Erythroblast (primary cell): ENCODE results near the gene CEACAM6.
"Not testable (repeated sequence)": the region's sequence is repeated elsewhere in the genome, so short reads cannot be mapped to it uniquely, and the experiment has no call there.

Experiments used
- DNase-seq, 2 experiments: peaks; one replicate each; lab custom pipeline; 2025; lab: John Stamatoyannopoulos, UW
- GATA1 ChIP-seq: IDR thresholded peaks from 2 replicates; pipeline ENCODE4 v1.6.1; 2011; ENCODE audit warnings: low read depth, mild to moderate bottlenecking, control low read depth, low read length, moderate library complexity
- POLR2A ChIP-seq: IDR thresholded peaks from 2 replicates; pipeline ENCODE4 v1.6.1; 2011; ENCODE audit warnings: mild to moderate bottlenecking, low read length

CEACAM6 gene

DNA sequence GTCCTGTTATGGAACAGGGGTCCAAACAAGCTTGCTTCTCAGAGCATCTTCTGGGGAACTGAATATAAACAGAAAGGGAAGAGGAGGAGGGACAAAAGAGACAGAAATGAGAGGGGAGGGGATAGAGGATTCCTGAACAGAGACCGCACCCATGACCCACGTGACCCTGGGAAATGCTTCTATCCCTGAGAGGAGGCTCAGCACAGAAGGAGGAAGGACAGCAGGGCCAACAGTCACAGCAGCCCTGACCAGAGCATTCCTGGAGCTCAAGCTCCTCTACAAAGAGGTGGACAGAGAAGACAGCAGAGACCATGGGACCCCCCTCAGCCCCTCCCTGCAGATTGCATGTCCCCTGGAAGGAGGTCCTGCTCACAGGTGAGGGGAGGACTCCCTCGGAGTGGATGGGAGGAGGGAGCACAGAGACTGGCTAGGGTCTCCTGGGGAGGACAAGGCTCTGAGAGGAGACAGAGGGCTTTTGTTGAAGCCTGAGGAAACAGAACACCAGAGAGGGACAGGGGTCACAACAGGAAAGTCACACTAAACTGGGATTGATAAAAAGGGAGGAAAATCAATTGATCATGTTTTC is at the start of gene CEACAM6:
TSS of gene CEACAM6 (plus strand) at position 203 of the 586 bp plus-strand sequence. CDS start at position 312, 109 bp downstream.
- DNase-seq: no peak
- TF ChIP-seq GATA1 (no peak), POLR2A (no peak)

GRCh38 chr19:41706741-41707501 is 48.4 kb upstream of the CEACAM6 start:
- TF ChIP-seq POLR2A: no peak
- no peak for TF ChIP-seq GATA1
- DNase-seq: peak; percentile 78 to 88

DNA sequence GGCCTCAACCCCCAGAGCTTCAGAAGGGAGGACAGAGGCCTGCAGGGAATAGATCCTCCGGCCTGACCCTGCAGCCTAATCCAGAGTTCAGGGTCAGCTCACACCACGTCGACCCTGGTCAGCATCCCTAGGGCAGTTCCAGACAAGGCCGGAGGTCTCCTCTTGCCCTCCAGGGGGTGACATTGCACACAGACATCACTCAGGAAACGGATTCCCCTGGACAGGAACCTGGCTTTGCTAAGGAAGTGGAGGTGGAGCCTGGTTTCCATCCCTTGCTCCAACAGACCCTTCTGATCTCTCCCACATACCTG is 47.9 kb upstream of the CEACAM6 start:
- TF ChIP-seq GATA1 (no peak), POLR2A (no peak)
- DNase-seq: peak in 1 of 2 experiments; percentile 5

- DNase-seq: no peak
- TF ChIP-seq GATA1 (no peak), POLR2A (no peak)
Observed at GRCh38 chr19:41707871-41708371, 47.4 kb upstream of the CEACAM6 start.

GRCh38 chr19:41708481-41708880 is 46.8 kb upstream of the CEACAM6 start, which contains the start of gene CEACAM5:
Gene CEACAM5, plus strand, starts transcription at chr19:41708626. Its CDS starts 106 bp downstream, at chr19:41708732.
- DNase-seq: no peak
- TF ChIP-seq GATA1: no peak
- TF ChIP-seq POLR2A: no peak

- not testable (repeated sequence) for DNase-seq
Observed at GRCh38 chr19:41709516-41709915, 45.8 kb upstream of the CEACAM6 start.

DNA sequence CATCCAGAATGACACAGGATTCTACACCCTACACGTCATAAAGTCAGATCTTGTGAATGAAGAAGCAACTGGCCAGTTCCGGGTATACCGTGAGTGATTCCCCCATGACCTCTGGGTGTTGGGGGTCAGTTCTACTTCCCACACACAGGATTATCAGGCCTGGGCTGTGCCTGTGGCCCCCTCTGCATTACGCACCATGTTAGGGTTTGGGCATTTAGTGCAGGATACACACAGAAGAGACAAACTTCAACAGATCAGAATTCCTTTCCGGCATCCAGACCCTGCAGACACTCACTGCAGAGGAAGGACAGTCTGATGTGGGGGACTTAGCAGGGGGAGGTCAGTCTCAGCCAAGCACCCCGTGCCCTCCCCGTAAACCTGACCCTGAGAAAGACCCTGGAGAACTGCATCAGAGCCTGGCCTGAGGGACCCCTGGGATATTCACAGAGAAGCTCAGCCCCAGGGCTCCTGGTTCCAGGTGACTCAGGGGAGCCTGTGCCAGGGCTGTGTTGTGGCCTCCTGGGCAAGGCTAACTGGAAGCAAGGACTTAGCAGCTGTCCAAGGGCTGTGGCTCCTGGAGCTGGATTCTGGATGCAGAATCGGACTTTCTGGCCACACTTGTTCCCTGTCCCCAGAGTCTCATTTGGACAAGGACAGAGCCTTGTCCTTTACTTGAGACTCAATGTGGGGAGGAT is 45.2 kb upstream of the CEACAM6 start:
- DNase-seq: no peak
- no peak for TF ChIP-seq GATA1
- no peak for TF ChIP-seq POLR2A

DNA sequence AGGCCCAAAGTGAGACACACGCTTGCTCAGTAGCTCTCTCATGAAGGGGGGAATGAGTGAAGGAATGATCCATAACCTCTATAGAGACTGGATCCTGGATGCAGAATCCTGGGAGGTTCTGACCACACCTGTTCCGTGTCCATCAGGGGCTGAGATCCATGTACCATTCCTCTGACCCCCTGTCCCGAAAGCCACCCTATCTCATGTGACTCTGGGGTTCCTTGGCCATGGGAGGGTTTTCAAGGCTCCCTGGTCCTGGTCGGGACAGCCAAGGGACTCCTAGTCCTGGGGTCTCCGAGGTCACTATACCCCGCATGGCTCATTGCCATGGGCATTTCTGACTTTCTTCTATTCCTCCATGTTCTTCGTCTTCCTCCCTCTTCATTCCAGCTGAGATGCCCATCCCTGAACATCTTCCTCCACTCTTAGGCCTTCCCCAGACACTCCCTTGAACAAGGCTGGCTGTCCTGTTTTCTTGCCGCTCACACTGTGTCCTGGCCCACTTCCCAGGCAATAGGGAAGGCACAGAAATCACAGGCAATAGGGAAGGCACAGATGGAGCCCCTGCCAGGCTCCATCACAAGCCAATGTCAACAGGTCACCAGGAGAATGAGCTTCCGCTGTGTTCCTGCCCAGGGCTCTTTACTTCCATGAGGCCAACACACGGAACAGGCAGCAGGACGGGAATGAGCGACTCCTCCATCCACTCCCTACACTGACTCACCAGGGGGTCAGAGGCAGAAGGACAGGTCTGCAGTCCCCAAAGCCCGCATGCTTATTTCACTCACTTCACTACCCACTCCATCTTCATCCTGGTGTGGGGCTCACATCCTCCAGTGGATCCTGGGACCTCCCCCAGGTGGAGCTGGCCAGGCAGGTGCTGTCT is 43.7 kb upstream of the CEACAM6 start:
- TF ChIP-seq POLR2A (no peak), GATA1 (no peak)
- DNase-seq: no peak

DNA sequence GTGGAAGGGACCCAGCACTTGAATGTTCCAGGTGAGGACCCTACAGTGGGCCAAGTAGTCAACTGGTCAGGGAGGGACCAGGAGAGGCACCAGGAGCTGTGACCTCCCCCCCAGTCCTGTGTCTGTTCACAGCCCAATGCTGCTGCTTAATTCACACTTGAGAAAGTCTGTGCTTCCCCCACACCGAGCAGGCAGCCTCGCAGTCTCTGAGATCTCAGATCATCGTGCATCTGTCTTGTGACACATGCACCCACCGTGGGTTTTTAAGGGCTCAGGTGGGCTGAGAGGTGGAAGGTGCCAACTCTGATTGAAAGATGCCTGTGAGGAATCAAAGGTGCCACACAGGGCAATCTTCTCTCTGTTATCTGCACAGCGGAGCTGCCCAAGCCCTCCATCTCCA is 40.7 kb upstream of the CEACAM6 start:
- no peak for DNase-seq
- no peak for TF ChIP-seq POLR2A
- no peak for TF ChIP-seq GATA1

GRCh38 chr19:41718761-41719160 is 36.6 kb upstream of the CEACAM6 start:
- TF ChIP-seq POLR2A: no peak
- no peak for DNase-seq

DNA sequence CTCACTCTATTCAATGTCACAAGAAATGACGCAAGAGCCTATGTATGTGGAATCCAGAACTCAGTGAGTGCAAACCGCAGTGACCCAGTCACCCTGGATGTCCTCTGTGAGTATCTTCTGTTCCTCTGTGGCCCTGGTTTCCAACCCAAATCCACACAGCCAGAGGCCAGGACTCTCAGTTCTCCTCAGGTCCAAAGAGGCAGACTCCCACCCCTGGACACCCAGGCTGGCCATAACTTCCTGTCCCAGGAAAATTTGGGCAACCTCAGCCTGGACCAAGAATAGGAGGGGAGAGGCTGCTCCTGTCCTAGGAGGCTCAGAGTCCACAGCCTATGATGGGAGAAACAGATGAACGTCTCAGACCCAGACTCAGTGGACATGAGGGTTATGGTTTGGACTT is 35.2 kb upstream of the CEACAM6 start:
- TF ChIP-seq GATA1: no peak
- no peak for TF ChIP-seq POLR2A

DNA sequence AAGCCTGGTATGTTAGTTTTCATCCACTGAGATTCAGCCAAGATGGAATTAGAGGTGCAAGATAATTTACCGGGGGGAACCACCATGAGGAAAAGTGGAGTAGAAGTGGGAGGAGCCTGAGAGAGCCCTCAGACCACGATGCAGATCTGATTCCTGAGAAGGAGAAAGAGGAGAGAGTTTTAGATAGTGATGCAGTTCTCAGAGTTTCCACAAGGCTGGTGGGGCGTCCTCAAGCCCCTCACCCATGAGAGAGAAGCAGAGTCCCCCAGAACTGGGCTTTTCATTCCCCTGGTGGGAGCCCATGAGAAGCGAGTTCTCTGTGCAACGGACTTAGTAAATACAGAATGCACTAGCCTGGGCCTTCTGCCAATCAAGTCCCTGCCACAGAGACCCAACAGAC is 28.8 kb upstream of the CEACAM6 start:
- DNase-seq: no peak
- TF ChIP-seq GATA1: no peak
- TF ChIP-seq POLR2A: no peak

More for the DNA sequence above, 35.2 kb upstream of the CEACAM6 start:
- no peak for DNase-seq

DNA sequence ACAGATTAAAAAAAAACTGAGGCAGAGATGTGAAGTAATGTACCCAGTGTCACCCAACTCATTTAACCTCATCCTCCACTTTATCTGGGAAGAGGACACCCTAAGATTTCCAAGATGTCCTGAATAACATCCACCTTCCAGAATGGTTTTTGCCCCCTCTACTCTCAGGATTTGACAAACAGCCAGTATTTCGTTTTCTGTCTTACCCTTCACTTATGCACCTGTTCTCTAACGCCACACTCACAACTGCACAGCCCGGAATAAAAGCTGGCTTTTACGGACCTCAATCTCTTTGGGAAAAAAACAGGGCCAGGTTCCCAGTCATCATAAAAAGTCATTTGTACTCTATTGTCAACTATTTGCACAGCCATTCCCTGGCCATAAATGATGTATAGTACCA is 21.2 kb upstream of the CEACAM6 start:
- TF ChIP-seq GATA1 (no peak), POLR2A (no peak)
- no peak for DNase-seq
